Activated CD4-positive, alpha-beta T cell treated with anti-CD3 and anti-CD28 coated beads, Interleukin-2, amount 50 U/mL, for 4 hours (primary cell): ENCODE results near the gene MRPL18.
"Not testable (repeated sequence)": the region's sequence is repeated elsewhere in the genome, so short reads cannot be mapped to it uniquely, and the experiment has no call there.

Source experiments
- DNase-seq, 2 experiments: peaks; one replicate each; pipeline ENCODE4 v3.0.0-alpha.2; 2020

Gene MRPL18

DNA sequence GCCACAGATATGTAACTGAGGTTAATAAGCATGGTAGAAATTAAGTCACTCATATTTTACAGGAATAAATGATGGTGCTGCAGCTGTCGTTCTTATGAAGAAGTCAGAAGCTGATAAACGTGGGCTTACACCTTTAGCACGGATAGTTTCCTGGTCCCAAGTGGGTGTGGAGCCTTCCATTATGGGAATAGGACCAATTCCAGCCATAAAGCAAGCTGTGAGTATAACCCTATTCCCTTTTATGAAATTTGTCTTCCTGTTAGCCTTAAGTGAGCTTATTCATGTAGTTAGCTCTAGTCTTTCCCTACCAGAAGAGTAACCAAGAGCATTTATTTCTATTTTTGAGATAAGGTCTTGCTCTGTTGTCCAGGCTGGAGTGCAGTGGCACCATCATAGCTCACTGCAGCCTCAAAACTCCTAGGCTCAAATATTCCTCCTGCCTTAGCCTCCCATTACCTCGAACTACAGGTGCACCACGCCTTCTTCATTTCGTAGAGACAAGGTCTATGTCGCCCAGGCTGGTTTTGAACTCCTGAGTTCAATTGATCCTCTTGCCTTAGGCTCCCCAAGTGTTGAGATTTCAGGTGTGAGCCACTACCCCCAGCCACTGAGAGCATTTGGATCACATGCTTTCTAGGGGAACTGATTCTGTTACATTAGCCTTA, 12.9 kb upstream of the MRPL18 start:
- no peak for DNase-seq

DNA sequence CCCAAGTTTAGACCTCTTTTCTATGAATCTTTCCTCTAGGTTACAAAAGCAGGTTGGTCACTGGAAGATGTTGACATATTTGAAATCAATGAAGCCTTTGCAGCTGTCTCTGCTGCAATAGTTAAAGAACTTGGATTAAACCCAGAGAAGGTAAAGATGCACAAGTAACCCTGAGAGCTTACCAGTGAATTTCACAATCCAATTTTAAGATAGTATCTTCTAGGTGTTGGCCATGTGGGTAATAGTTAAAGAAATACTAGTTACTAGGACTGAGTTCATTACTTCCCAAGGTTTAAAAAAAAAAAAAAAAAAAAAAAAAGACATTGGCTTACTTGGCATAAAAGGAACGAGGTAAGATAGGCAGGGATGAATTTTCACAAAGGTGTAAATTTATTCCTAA, 12.1 kb upstream of the MRPL18 start:
- DNase-seq = no peak

DNA sequence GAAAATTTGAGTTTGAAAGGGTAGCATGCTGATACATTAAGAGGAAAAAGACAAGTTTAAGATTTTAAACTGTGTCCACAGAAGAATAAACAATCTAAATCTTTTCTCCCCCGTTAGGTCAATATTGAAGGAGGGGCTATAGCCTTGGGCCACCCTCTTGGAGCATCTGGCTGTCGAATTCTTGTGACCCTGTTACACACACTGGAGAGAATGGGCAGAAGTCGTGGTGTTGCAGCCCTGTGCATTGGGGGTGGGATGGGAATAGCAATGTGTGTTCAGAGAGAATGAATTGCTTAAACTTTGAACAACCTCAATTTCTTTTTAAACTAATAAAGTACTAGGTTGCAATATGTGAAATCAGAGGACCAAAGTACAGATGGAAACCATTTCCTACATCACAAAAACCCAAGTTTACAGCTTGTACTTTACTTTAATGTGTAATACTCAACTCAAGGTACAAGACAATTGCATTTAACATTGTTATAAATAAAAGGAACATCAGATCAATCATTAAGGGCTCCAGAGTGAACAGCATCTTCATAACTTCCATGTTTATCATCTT, 11.6 kb upstream of the MRPL18 start:
- DNase-seq = no peak

DNA sequence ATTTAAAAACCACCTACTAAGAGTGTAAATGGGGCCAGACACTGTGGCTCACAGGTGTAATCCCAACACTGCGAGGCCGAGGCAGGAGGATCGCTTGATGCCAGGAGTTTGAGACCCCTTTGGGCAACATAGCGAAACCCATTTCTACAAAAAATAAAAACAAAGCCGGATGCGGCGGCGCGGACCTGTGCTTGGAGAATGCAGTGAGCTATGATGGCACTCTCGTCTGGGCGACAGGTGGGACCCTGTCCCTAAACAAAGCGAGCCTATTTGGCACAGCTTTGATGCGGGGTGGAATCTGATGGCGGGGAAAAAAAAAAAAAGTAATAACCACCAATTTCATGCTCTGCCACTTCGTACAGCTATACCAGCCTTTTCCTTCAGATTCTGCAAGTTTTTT, 2.0 kb upstream of the MRPL18 start:
- no peak for DNase-seq

DNA sequence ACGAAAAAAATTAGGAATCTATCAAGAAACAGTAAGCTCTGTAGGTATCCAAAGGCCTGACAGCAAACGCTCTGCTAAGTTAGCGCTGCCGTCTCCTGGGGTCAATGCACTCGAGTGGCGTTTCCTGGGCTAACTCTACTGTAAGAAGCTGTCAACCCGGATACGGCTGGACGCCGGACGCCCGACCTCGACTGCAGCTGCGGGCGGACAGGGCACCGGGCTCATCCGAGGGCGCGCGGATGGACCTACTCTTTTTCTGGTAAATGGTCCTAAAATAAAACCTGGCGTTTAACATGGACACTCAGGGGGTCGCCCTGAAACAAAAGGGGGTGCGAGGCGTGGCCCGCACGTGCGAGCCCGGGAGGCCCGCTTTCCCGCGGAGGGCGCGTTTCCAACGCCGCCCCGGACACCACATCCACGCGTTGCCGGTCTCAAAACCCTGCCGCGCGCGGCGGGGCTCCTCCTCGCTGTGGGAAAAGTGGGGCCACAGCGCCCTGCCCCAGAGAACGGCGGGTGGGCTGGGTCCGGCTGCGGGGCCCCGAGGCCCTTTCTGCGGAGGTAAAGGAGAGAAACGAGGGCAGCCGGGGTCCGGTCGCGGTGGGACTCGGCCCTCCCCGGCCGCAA, 1.4 kb upstream of the MRPL18 start:
- peak; percentile 4 to 5 for DNase-seq

DNA sequence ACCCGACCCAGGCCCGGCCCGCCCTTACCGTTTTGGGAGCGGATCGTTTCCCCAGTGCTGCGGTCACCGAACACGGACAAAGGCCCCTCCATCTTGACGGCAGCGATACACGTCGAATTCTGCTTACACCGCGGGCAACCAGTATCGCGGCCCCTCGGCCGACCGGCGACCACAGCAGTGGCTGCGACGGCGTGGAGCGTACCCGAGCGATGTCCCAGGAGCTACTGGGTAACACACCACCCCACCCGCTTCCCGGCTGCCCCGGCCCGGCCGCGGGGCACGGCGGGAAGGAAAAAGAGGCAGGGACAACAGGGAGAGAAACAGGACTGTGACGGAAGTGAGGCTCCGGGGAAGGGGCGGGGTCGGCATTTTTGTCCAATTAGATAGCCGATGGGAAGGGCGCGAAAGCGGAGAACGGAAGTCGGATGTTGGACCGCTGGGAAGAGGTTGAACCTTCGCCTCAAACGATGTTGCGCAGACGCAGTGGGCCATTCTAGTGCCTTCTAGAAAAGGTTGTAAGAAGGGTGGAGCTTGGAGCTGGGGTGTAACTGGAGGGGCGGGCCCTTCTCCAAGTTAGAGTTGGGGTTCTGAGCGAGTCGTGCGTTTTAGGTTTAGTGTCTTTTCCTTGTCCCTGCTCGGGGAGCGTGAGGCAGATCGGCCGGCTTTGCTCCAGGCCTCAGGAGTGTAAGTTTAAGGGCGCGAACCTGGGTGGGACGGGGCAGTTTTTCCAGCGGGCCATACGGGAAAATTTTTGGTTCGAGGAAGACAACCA, 704 bp upstream of the MRPL18 start, which contains the start of gene TCP1:
TSS of gene TCP1 (minus strand) at position 226 of the 772 bp plus-strand sequence. CDS start at position 92, 134 bp downstream.
- peak; percentile 99 for DNase-seq

DNA sequence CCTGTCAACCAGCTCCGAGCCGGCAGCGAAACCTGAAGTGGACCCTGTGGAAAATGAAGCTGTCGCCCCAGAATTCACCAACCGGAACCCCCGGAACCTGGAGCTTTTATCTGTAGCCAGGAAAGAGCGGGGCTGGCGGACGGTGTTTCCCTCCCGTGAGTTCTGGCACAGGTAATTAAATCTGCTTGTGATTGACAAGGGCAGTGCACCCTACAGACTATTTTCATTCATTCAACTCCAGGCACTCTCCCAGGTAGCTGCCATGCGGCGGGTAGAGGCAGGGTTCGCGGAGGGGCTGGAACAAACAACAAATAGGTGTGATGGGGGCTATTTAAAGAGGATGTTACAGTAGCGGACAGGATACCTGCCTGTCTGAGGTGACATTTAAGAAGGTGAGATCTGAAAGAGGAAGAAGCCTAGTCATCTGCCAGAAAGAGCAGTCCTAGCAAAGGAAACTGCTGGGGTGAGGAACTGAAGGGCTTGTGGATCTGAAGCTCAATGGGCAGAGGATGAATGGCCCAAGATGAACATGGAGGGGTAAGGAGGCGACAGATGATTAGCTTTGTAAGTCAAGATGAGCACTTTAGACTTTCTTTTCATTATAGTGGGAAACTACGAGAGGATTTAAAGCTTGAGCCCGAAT, 810 bp downstream of the MRPL18 start:
- DNase-seq = peak in 1 of 2 experiments; percentile 4

DNA sequence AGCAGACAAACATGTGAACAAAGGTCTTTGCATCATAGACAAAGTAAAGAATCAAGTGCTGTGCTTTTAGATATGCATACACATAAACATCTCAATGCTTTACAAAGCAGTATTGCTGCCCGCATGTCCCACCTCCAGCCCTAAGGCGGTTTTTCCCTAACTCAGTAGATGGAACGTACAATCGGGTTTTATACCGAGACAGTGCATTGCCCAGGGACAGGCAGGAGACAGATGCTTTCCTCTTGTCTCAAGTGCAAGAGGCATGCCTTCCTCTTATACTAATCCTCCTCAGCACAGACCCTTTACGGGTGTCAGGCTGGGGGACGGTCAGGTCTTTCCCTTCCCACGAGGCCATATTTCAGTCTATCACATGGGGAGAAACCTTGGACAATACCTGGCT, 4.7 kb downstream of the MRPL18 start:
- DNase-seq = not testable (repeated sequence)

DNA sequence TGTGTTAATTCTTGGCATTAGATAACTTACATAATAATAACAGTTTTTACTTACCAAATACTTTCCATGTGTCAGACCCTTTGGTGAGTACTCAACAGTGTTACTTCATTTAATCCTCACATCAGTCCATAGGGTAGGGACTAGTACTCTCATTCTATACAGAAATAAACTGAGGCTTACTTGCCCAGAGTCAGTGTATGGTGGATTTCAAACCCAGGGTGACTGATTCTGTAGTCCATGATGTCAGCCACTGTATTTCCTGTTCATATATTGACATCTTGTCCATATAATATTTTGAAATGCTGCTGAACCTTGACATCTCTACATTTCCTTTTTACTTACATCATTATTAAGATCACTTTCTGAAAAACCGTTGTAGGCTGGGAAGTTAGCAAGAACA, 7.3 kb downstream of the MRPL18 start:
- DNase-seq = no peak

DNA sequence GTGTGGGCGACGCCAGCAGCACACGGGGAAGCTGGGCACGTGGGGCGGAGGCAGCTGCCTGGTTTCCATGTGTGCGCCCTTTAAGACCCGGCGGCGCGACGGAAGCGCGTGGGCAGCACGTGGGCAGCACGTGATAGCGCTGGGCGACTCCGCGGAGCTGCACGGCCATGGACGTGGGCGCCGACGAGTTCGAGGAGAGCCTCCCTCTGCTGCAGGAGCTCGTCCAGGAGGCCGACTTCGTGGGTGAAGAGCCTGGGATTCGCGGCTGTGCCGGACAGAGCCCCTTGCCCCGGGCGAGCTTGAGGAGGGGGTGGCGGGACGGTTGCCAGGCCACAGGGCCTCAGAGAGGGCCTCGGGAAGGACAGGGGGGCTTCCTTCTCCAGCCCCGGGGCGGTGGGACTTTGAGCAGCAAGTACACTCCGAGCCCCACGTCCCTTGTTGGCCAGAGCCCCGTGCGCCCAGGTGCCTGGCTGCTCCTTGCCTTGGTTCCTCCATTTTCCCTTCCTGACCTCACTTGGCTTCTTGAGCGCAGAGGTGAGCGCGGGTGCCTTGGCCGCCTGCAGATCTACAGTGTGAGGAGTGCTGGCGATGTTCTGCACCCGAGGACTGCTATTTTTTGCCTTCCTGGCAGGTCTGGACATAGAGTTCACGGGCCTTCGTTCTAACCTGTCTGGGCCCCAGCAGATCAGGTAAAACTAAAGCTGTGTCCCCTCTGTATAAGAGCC, 10.0 kb downstream of the MRPL18 start, which contains the start of gene PNLDC1:
TSS of gene PNLDC1 (plus strand) at position 136 of the 725 bp plus-strand sequence. CDS start at position 168, 32 bp downstream.
- DNase-seq = no peak

DNA sequence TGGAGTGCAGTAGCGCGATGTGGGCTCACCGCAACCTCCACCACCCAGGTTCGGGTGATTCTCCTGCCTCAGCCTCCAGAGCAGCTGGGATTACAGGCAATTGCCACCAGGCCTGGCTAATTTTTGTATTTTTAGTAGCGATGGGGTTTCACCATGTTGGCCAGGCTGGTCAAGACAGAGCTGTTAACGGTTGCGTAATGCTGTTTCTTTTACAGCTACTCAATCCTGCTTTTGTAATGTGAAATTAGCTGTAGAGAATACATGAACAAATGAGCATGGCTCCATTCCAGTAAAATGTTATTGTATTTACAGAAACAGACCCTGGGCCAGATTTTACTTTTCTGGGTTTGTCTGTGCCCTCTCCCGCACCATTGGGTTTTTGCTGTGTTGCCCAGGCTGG, 11.7 kb downstream of the MRPL18 start:
- no peak for DNase-seq

DNA sequence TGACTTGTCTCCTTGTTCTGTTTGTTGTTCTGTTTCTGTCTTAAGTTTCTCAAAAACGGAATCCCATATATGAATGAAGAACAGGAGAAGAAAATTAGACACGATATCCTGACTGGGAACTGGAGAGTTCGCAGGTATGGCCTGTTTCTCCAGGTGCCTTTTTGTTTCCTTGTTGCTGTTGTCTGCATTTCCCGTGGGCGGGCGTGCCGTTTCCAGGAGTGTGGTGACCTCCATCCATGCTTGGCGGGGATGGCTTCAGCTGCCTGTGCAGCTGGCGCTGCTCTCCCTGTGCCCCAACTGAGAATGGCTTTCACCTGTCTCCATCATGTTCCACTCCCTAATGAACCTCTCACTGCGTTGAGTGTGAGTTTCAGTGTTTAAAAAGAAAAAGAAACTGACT, 14.2 kb downstream of the MRPL18 start:
- DNase-seq = no peak

DNA sequence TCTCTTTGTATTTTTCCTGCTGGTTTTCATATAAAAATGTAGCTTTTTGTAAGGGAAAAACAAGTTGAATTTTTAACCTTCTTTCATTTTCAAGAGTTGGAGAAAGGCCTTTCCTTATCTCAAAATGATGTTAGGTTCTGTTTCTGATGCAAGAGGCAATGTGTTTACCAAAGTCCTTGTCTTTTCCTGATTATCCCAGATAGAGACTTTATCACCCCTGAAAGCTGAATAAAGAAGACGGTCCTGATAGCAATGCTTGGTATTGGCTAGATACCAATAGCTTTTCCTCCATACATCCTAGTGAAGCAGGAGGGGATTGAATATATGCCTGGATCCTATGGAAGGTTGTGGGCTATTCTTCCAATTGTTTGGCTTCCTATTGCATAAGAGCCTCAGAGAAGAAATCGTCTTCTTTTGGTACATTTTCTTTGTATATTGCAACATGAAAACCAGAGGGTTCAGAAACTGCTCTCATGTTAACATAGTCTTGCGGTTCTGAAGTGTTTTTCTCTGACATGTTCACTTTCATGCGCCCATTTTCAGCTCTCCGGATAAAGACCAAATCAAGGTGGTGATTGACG, 15.3 kb downstream of the MRPL18 start:
- DNase-seq = no peak

DNA sequence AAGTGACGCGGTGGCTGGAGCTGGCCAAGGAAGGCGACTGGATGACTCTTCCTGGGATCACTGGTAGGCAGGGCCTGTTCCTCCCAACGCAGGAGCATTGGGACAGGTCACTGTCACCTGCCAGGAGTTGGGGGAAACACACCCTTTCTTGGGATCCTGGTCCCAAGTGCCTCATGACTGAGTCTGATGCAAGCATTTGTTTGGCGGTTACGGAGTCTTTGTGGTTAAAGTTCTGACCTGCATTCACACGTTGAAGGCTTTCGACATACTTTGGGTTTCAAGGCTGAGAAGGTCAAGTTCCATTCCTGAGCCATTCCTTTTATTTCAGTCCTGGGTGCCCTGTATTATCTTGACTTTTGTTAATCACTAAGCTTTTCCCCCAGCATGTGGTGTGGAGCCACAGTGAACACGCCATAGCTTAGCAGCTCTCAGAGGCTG, 15.8 kb downstream of the MRPL18 start:
- no peak for DNase-seq

DNA sequence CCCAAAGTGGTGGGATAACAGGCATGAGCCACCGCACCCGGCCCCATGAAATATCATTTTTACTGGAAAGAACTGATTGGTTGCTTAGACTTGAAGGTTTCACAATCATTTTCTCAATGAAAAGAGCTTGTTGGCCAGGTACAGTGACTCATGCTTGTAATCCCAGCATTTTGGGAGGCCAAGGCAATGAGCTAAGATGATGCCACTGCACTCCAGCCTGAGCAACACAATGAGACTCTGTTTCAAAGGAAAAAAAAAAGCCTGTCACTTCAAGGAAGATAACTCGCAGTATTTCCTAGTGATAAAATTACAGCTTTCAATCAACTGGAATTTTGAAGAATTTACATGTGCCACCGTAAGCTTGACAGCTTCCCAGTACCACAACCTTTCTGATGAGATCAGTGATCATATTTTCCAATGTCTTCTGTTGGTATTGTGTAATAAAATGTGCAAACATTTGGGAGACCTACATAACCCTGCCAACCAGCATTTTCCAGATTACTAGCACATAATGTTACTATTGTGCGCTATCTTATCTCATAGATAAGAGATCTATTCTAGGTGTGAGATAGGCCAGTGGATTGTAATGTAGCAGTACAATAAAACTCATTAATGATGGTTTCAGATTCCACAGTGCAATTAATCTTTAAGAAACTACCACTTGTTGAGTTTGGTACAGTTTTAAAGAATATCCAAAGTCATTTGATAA, 17.0 kb downstream of the MRPL18 start:
- no peak for DNase-seq

DNA sequence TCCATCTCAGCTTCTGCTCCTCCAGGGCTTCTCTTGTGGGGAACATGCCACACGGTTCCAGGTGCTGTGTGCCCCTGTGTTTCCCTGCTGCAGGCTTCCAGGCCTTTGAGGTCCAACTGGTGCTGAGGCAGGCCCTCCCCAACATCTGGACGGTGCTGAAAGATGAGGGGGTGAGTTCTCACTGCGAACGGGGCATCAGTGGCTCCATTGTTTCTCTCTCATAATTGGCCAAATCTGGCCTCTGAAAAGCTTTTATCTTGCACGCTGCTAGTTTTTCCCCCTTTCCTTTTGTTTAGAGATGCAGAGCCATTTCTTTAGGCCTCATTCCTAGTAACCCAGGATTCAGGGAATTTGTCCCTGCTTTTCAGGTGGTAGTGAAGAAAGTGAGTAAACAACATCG, 18.4 kb downstream of the MRPL18 start:
- no peak for DNase-seq

DNA sequence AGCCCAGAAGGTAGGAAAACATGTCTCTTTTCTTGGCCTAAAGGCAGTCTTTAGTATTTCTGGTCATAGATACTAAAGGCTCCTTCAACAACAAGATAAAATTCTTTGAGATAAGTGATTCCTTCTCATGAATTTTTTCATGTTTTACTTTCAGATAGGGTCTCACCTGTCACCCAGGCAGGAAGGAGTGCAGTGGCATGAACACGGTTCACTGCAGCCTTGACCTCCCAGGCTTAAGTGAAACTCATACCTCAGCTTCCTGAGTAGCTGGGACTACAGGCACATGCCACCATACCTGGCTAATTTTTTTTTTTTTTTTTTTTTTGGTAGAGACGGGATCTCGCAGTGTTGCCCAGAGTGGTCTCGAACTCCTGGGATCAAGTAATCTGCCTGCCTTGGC, 18.9 kb downstream of the MRPL18 start:
- no peak for DNase-seq

DNA sequence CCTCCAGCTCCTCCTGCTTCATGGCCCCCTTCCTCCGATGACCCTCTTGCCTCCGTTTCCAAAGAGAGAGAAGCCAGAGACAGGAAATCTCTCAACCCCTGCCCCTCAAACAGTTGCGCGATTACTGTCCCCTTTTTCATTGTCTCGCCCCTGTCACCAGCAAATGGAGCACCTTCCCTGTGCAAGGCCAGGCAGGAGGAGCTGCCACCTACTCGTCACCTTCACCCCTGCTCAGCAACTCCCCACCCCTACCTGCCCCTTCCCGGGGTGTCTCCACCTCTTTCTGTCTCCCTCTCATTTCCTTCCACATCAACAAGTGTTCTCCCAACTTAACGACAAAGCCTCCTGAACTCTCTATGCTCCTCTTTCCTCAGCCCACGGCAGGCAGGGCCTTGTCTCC, 23.5 kb downstream of the MRPL18 start:
- no peak for DNase-seq

DNA sequence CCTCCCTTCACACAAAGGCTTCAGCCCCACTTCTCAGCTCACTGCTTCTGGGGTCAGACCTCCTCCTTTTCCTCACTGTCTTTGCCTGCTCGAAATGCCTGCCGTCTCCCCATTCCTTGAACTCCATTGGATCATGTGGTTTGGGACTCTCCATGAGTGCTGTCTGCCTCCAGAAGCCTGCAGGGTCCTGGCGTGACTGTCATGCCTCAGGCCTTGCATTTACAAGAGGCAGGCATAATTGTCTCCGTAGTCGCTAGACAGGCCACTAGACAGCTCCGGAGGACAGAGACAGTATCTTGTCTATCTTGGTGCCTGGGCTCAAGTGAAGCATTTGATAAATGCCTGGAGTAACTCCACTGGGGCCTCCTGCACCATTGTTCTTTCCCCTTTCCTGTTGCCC, 25.1 kb downstream of the MRPL18 start:
- DNase-seq = no peak

DNA sequence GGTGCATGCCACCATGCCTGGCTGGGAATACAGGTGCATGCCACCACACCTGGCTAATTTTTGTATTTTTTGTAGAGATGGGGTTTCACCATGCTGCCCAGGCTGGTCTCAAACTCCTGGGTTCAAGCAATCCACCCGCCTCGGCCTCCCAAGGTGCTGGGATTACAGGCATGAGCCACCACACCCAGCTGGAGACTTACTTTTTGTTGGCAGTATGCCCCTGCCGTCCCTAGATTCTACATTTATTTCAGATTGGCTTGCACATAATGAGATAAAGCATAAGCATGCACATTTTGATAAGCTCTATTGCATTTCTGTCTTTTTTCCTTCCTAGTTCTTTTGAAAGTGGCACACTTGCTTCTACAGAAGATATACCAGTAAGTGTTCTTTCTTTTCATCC, 26.5 kb downstream of the MRPL18 start:
- DNase-seq = not testable (repeated sequence)
